GM12891 (cell line): Measurements from ENCODE around the gene MOB3C.

Source experiments
- DNase-seq: peaks from one replicate; pipeline ENCODE4 v3.0.0; 2011; ENCODE audit warnings: low spot score; ENCODE audit not compliant: insufficient read length
- FAIRE-seq: peaks from 2 replicates; lab custom pipeline; 2011; peaks lifted over from hg19 to GRCh38; lab: Jason Lieb, UNC
- PAX5 ChIP-seq: IDR thresholded peaks from 2 replicates; pipeline ENCODE4 v1.6.1; 2011; ENCODE audit warnings: low read length, moderate library complexity, mild to moderate bottlenecking; ENCODE audit not compliant: insufficient read depth, severe bottlenecking
- POLR2A ChIP-seq: IDR thresholded peaks from 2 replicates; pipeline ENCODE4 v1.6.1; 2011; ENCODE audit warnings: low read depth, low read length, control low read depth
- POLR2AphosphoS5 ChIP-seq: IDR thresholded peaks from 2 replicates; pipeline ENCODE4 v1.6.1; 2011; ENCODE audit warnings: low read depth, low read length, control low read depth
- POU2F2 ChIP-seq: IDR thresholded peaks from 2 replicates; pipeline ENCODE4 v1.6.1; 2011; ENCODE audit warnings: low read depth, mild to moderate bottlenecking, control low read depth, low read length, moderate library complexity
- SPI1 ChIP-seq: IDR thresholded peaks from 2 replicates; pipeline ENCODE4 v1.6.1; 2011; ENCODE audit warnings: low read depth, low read length, control low read depth
- TAF1 ChIP-seq: IDR thresholded peaks from 2 replicates; pipeline ENCODE4 v1.6.1; 2011; ENCODE audit warnings: low read depth, low read length, control low read depth

MOB3C gene

DNA sequence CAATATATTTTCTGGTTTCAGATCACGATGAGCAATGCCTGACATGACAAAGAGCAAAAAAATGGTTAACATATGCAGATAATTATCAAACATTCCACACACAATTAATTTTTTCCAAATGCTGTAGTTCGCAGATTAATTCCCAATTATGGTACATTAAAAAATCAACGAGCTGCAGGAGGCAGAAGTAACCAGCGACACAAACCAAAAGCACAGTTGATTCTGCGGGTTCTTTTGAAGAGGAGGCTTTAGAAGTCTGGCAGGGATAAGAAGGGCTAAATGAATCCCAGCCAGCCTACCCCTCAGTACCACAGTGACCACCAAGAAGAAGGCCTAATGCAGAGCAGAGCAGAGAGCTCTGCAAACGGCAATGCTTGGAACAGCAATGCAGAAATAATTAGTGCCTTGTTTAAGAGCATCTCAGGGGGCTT, 48.1 kb downstream of the MOB3C start:
- TF ChIP-seq POLR2A (no peak), POLR2AphosphoS5 (no peak), PAX5 (no peak), TAF1 (no peak), POU2F2 (no peak), SPI1 (no peak)
- no peak for DNase-seq
- no peak for FAIRE-seq

DNA sequence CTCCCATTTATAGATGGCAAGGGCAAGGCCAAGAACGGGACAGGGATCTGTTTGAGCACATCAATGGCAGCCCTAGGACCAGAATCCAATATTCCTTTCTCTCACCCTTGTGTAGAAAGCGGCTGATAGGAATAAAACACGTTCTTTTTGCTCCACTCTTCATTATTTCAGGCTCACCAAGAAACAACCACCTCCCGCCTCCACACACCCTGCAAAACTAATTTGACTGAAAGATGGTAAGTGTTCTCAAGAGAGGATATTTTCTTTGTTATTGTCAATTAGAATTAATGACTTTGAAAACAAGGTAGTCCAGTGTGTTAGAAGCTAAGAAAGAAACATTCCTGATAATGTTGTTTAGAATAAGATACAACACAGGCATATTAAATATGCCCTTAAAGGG, 53.3 kb downstream of the MOB3C start:
- DNase-seq (no peak), FAIRE-seq (no peak)
- TF ChIP-seq POLR2AphosphoS5 (no peak), POLR2A (no peak), TAF1 (no peak), POU2F2 (no peak), SPI1 (no peak), PAX5 (no peak)

DNA sequence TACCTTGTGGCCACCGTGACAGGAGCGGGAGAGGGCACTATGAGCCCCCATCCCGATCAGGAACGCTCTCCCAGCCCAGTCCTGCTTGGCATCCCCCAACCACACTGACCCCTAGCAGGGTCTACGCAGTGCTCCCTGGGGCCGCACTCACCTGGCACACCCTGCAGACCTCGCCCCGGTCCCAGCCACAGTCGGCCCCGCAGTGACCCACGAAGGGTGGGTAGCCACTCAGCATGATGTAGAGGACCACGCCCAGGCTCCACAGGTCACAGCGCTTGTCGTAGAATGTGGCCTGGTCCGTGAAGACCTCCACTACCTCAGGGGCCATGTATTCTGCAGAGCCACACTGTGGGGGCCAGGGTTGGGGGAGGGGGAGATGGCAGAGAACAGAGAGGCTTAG, 54.1 kb downstream of the MOB3C start:
- TF ChIP-seq SPI1 = no peak
- TF ChIP-seq TAF1 = no peak
- no peak for TF ChIP-seq POLR2AphosphoS5
- no peak for TF ChIP-seq POLR2A
- TF ChIP-seq PAX5 = no peak
- TF ChIP-seq POU2F2 = no peak
- FAIRE-seq (no peak), DNase-seq (no peak)

DNA sequence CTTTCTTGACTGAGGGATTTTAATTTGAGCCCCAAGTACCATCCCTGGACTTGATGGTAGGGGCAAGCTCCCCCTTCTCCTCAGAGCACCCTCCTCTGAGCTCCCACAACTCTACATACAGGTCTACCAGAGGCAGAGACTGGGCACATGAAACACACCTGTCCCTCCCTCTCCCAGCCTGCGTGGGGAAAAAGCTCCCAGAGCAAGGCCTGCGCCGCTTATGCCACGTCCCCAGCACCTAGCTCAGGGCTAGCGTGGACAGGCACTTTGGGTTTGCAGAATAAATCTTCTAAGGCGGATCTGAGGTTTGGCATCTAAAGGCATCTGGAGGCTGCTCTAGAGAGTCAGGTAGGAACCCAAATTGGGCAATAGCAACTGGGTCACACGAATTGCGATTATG, 57.6 kb downstream of the MOB3C start:
- no peak for TF ChIP-seq POLR2A
- TF ChIP-seq PAX5 = no peak
- no peak for TF ChIP-seq POLR2AphosphoS5
- TF ChIP-seq SPI1 = no peak
- no peak for TF ChIP-seq TAF1
- no peak for TF ChIP-seq POU2F2
- FAIRE-seq (no peak), DNase-seq (no peak)

DNA sequence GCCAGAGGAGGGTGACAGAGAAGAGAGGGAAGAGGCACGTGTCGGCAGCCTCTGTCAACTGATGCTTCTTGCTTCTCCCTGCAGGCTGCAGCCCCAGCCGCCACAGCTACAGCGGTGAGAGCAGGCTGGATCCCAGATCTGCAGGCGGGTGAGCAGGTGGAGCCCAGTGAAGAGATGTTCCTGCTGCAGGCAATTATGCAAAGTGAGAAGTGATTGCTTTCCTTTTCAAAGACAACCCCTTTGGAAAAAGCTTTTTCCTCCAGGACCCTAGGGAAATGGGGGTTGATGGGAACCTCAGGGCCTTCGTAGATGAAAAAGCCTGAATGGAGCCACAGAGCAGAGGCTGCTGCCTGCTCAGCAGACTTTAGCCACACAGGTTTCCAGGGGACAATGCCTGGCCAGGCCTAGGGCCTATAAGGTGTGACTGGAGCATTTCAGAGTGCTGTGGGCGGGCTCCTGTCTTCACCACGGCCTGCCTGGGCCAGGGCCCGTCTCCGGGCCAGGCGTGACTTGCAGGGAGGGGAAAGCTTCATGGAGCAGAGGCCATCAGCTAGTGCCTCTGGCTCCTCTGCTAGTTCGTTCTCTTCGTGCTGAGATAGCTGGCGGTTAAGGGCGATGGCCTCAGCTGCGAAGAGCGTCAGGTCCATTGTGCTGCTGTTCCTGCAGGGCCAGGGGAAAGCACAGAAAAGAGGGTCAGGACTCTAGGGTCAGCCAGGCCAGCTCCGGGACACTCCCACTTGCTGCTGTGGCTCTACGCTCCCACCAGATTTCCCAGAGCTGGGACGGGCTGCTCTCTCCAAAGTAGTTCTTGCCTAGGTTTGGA, 58.3 kb downstream of the MOB3C start:
- no peak for TF ChIP-seq POLR2A
- no peak for TF ChIP-seq PAX5
- no peak for TF ChIP-seq POU2F2
- no peak for TF ChIP-seq POLR2AphosphoS5
- no peak for TF ChIP-seq TAF1
- TF ChIP-seq SPI1 = no peak
- no peak for FAIRE-seq
- no peak for DNase-seq
